ENCODE data around the gene RASGRF1.

Gene RASGRF1

GRCh38 chr15:79004336-79004735 lies 86.2 kb downstream of the RASGRF1 start:
- DNase-seq (ENCODE audit: low read depth): peak; percentile 35
- no peak overlapping the region for H3K4me3 ChIP-seq (ENCODE audit: low read length)
- TF ChIP-seq CTCF (conservative IDR thresholded peaks at IDR 0.05; ENCODE audit: low read depth, low read length): no peak

GRCh38 chr15:79003896-79004295 lies 86.7 kb downstream of the RASGRF1 start:
- TF ChIP-seq CTCF (conservative IDR thresholded peaks at IDR 0.05; ENCODE audit: low read depth, low read length): no peak
- DNase-seq (ENCODE audit: low read depth): no peak
- no peak overlapping the region for H3K4me3 ChIP-seq (ENCODE audit: low read length)

- TF ChIP-seq CTCF (conservative IDR thresholded peaks at IDR 0.05; ENCODE audit: low read depth, low read length): no peak
- DNase-seq (ENCODE audit: low read depth): no peak
Observed at GRCh38 chr15:79003301-79003700, 87.3 kb downstream of the RASGRF1 start.

GRCh38 chr15:79002581-79002980 lies 88.0 kb downstream of the RASGRF1 start:
- no peak overlapping the region for H3K4me3 ChIP-seq (ENCODE audit: low read length)
- TF ChIP-seq CTCF (conservative IDR thresholded peaks at IDR 0.05; ENCODE audit: low read depth, low read length): peak; percentile 11
- DNase-seq (ENCODE audit: low read depth): no peak

More at GRCh38 chr15:79003301-79003700, 87.3 kb downstream of the RASGRF1 start:
- no peak overlapping the region for H3K4me3 ChIP-seq (ENCODE audit: low read length)

- DNase-seq (ENCODE audit: low read depth): no peak
- no peak for TF ChIP-seq CTCF (conservative IDR thresholded peaks at IDR 0.05; ENCODE audit: low read depth, low read length)
- H3K4me3 ChIP-seq (ENCODE audit: low read length): no peak overlapping the region
Observed at GRCh38 chr15:78999636-79000035, 90.9 kb downstream of the RASGRF1 start.

GRCh38 chr15:78998526-78998925 lies 92.1 kb downstream of the RASGRF1 start:
- no peak overlapping the region for H3K4me3 ChIP-seq (ENCODE audit: low read length)
- no peak for DNase-seq (ENCODE audit: low read depth)
- TF ChIP-seq CTCF (conservative IDR thresholded peaks at IDR 0.05; ENCODE audit: low read depth, low read length): no peak

- DNase-seq (ENCODE audit: low read depth): no peak
- no peak overlapping the region for H3K4me3 ChIP-seq (ENCODE audit: low read length)
- TF ChIP-seq CTCF (conservative IDR thresholded peaks at IDR 0.05; ENCODE audit: low read depth, low read length): no peak
Observed at GRCh38 chr15:78997981-78998499, 92.5 kb downstream of the RASGRF1 start.
